ENCODE results near the gene NRN1L. TPM values are rescaled to one million over a fixed set of nuclear protein-coding genes. Genes with fewer than 3 reads are reported as not detected.

Gene NRN1L
- total RNA-seq, 1 donor: not detected

GRCh38 chr16:67856927-67857546 is 27.6 kb upstream of the NRN1L start:
- Histone ChIP-seq H3K9me3 (ENCODE audit: low read depth, low read length) (no peaks in the 10 kb centered on the region), H3K4me2 (ENCODE audit: insufficient read depth, low read length) (peak overlapping the region; percentile 49), H2AFZ (ENCODE audit: low read length) (no peak overlapping the region), H4K20me1 (ENCODE audit: insufficient read depth, low read length) (peaks cover 62% of the 10 kb centered on the region), H3K36me3 (ENCODE audit: insufficient read depth, low read length) (peaks cover 17% of the 10 kb centered on the region), H3K79me2 (ENCODE audit: insufficient read depth, low read length) (peaks cover 94% of the 10 kb centered on the region), H3K27me3 (ENCODE audit: insufficient read depth, low read length) (no peaks in the 10 kb centered on the region), H3K4me3 (ENCODE audit: insufficient read depth, low read length) (no peak overlapping the region), H3K4me1 (ENCODE audit: insufficient read depth, low read length) (peaks cover 34% of the 10 kb centered on the region), H3K27ac (ENCODE audit: low read depth, low read length) (peak overlapping the region; percentile 97)
- TF ChIP-seq, protein P1, sequence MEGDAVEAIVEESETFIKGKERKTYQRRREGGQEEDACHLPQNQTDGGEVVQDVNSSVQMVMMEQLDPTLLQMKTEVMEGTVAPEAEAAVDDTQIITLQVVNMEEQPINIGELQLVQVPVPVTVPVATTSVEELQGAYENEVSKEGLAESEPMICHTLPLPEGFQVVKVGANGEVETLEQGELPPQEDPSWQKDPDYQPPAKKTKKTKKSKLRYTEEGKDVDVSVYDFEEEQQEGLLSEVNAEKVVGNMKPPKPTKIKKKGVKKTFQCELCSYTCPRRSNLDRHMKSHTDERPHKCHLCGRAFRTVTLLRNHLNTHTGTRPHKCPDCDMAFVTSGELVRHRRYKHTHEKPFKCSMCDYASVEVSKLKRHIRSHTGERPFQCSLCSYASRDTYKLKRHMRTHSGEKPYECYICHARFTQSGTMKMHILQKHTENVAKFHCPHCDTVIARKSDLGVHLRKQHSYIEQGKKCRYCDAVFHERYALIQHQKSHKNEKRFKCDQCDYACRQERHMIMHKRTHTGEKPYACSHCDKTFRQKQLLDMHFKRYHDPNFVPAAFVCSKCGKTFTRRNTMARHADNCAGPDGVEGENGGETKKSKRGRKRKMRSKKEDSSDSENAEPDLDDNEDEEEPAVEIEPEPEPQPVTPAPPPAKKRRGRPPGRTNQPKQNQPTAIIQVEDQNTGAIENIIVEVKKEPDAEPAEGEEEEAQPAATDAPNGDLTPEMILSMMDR (IDR thresholded peaks at IDR 0.05; ENCODE audit: extremely low read depth, low read depth, low read length): no peak
- DNase-seq (ENCODE audit: insufficient read length, low spot score, missing footprints): no peak

GRCh38 chr16:67857547-67858233 is 27.0 kb upstream of the NRN1L start:
- Histone ChIP-seq H2AFZ (ENCODE audit: low read length) (no peak overlapping the region), H4K20me1 (ENCODE audit: insufficient read depth, low read length) (peaks cover 62% of the 10 kb centered on the region), H3K9me3 (ENCODE audit: low read depth, low read length) (no peaks in the 10 kb centered on the region), H3K79me2 (ENCODE audit: insufficient read depth, low read length) (peaks cover 96% of the 10 kb centered on the region), H3K36me3 (ENCODE audit: insufficient read depth, low read length) (peaks cover 17% of the 10 kb centered on the region), H3K27me3 (ENCODE audit: insufficient read depth, low read length) (no peaks in the 10 kb centered on the region), H3K4me1 (ENCODE audit: insufficient read depth, low read length) (peaks cover 41% of the 10 kb centered on the region), H3K4me3 (ENCODE audit: insufficient read depth, low read length) (no peak overlapping the region), H3K4me2 (ENCODE audit: insufficient read depth, low read length) (peak overlapping the region; percentile 49), H3K27ac (ENCODE audit: low read depth, low read length) (peak overlapping the region; percentile 97)
- DNase-seq (ENCODE audit: insufficient read length, low spot score, missing footprints): peak; percentile 98
- TF ChIP-seq, protein P1 (IDR thresholded peaks at IDR 0.05; ENCODE audit: extremely low read depth, low read depth, low read length): no peak

DNA sequence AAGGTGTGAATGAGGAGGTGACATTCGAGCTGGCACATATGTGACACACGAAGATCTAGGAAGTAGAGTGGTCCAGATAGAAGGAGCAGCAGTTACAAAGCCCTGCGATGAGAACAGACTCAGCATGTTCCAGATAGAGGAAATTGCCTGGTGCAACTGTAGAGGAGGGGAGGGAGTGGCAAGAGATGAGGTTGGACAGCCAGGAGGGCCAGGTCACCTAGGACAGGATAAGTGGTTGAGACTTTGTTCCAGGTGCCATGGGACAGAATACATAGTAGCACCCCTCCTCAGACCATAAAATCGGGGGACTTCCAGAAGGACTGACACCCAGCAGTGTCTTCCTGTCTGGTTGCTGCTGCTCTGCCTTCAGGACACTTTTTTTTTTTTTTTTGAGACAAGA is 26.2 kb upstream of the NRN1L start:
- Histone ChIP-seq H3K27me3 (ENCODE audit: insufficient read depth, low read length) (no peaks in the 10 kb centered on the region), H3K79me2 (ENCODE audit: insufficient read depth, low read length) (peaks cover 94% of the 10 kb centered on the region), H3K9me3 (ENCODE audit: low read depth, low read length) (no peaks in the 10 kb centered on the region), H3K27ac (ENCODE audit: low read depth, low read length) (peak overlapping the region; percentile 97), H4K20me1 (ENCODE audit: insufficient read depth, low read length) (peaks cover 65% of the 10 kb centered on the region), H3K4me1 (ENCODE audit: insufficient read depth, low read length) (peaks cover 48% of the 10 kb centered on the region), H3K4me3 (ENCODE audit: insufficient read depth, low read length) (no peak overlapping the region), H2AFZ (ENCODE audit: low read length) (no peak overlapping the region), H3K36me3 (ENCODE audit: insufficient read depth, low read length) (peaks cover 17% of the 10 kb centered on the region), H3K4me2 (ENCODE audit: insufficient read depth, low read length) (no peak overlapping the region)
- DNase-seq (ENCODE audit: insufficient read length, low spot score, missing footprints): no peak
- TF ChIP-seq, protein P1 (IDR thresholded peaks at IDR 0.05; ENCODE audit: extremely low read depth, low read depth, low read length): no peak

Measured in osteoblast (primary cell).